HG03521 (cell line): ENCODE data around the gene ANKRD30B.
"Not testable (repeated sequence)": the region's sequence is repeated elsewhere in the genome, so short reads cannot be mapped to it uniquely, and the experiment has no call there.

Experiments
- ATAC-seq: cut with Tn5 transposase; IDR thresholded peaks from one replicate; pipeline ENCODE4 v1.9.1; 2021; ENCODE audit warnings: mild to moderate bottlenecking, moderate library complexity; ENCODE audit not compliant: unreplicated experiment

Gene ANKRD30B, protein sequence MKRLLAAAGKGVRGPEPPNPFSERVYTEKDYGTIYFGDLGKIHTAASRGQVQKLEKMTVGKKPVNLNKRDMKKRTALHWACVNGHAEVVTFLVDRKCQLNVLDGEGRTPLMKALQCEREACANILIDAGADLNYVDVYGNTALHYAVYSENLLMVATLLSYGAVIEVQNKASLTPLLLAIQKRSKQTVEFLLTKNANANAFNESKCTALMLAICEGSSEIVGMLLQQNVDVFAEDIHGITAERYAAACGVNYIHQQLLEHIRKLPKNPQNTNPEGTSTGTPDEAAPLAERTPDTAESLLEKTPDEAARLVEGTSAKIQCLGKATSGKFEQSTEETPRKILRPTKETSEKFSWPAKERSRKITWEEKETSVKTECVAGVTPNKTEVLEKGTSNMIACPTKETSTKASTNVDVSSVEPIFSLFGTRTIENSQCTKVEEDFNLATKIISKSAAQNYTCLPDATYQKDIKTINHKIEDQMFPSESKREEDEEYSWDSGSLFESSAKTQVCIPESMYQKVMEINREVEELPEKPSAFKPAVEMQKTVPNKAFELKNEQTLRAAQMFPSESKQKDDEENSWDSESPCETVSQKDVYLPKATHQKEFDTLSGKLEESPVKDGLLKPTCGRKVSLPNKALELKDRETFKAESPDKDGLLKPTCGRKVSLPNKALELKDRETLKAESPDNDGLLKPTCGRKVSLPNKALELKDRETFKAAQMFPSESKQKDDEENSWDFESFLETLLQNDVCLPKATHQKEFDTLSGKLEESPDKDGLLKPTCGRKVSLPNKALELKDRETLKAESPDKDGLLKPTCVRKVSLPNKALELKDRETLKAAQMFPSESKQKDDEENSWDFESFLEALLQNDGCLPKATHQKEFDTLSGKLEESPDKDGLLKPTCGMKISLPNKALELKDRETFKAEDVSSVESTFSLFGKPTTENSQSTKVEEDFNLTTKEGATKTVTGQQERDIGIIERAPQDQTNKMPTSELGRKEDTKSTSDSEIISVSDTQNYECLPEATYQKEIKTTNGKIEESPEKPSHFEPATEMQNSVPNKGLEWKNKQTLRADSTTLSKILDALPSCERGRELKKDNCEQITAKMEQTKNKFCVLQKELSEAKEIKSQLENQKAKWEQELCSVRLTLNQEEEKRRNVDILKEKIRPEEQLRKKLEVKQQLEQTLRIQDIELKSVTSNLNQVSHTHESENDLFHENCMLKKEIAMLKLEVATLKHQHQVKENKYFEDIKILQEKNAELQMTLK (N-terminal part only)

GRCh38 chr18:14747513-14748474 lies at the start of gene ANKRD30B:
ANKRD30B (plus strand) TSS chr18:14748172; CDS start chr18:14748420, 248 bp downstream.
- no peak for ATAC-seq

DNA sequence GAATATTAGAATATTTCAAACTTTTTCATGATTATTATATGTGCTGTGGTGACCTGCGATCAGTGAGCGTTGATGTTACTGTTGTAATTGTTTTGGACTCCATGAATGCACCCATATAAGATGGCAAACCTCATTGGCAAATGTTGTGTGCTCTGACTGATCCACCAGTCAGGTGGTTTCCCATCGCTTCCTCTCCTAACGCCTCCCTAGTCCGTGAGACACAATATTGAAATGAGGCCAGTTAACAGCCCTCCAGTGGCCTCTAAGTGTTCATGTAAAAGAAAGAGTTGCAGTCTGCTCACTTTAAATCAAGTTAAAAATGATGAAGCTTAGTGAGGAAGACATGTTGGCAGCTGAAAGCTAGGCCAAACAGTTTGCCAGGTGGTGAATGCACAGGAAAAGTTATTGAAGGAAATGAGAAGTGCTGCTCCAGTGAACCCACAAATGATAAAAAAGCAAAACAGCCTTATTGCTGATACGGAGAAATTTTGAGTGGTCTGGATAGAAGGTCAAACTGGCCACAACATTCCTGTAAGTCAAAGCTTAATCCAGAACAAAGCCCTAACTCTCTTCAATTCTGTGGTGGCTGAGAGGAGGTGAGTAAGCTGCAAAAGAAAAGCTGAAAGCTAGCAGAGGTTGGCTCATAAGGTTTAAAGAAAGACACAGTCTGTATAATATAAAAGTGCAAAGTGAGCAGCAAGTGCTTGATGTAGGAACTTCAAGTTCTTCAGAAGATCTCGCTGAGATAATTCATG lies 46.5 kb upstream of the ANKRD30B start:
- ATAC-seq = not testable (repeated sequence)

GRCh38 chr18:14709761-14710160 lies 38.2 kb upstream of the ANKRD30B start:
- not testable (repeated sequence) for ATAC-seq

- ATAC-seq = not testable (repeated sequence)
These were observed 26.4 kb upstream of the ANKRD30B start for GRCh38 chr18:14721569-14721968.

GRCh38 chr18:14739056-14739455 lies 8.9 kb upstream of the ANKRD30B start:
- ATAC-seq = not testable (repeated sequence)

GRCh38 chr18:14746897-14747296 lies 1.1 kb upstream of the ANKRD30B start:
- ATAC-seq = no peak

GRCh38 chr18:14748496-14748895 lies 524 bp downstream of the ANKRD30B start:
- ATAC-seq = no peak

DNA sequence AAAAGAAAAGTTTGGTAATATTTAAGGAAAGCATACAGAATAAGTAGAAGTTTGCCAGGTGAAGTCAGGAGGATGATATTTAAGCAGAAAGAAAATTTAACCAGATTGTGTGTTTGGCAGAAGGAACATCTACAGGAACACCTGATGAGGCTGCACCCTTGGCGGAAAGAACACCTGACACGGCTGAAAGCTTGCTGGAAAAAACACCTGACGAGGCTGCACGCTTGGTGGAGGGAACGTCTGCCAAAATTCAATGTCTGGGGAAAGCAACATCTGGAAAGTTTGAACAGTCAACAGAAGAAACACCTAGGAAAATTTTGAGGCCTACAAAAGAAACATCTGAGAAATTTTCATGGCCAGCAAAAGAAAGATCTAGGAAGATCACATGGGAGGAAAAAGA lies 15.6 kb downstream of the ANKRD30B start:
- not testable (repeated sequence) for ATAC-seq

DNA sequence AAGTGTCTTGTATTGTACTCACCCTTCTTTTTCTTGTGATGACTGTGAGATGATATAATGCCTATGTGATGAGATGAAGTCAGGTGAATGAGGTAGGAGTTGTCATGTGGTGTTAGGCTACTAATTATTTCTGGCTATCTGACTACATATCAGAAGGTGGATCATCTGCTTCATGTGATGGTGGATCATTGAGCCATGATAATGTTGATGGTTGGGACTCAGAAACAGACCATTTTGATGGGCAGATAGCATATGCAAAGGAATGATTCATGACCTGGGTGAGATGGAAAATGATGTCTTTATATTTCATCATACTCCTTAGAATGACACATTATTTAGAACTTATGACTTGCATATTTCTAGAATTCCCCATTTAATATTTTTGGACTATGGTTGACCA lies 19.5 kb downstream of the ANKRD30B start:
- ATAC-seq = no peak

GRCh38 chr18:14768241-14768640 lies 20.3 kb downstream of the ANKRD30B start:
- no peak for ATAC-seq

DNA sequence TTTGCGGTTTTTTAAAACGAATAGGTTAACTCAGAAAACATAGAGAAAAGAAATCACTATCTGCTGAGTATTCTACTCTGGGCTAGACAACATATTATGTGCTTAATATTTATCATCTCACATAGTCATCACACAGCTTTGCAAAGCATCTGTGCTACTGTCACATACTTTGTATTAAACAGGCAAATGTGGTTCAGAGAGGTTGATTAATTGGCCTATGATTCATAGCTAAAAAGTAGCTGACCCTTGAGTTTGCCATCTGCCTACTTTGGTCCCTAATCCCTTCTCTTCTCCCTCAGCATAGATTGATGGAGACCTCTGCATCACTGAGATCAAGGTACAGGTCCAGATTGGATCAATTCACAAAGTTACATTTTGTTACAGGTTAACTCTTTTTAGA lies 21.4 kb downstream of the ANKRD30B start:
- ATAC-seq = no peak

DNA sequence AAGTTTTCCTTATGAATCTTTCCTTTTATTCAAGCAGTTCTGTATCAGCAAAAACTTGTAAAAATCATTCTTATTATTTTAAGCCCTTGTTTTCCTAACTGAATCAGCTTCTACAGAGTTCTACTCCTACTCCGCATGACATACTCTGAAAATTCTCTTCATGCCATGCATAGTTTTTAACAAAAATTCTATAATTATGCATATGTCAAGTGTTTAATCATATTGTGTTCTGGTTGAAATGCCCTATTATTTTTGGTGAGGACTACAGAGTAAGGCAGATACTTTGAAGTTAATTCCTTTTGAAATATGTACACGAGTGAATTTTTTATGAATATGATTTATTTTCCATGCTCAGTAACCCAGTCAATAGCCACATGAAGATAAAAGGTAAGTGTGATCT lies 28.8 kb downstream of the ANKRD30B start:
- no peak for ATAC-seq

GRCh38 chr18:14781671-14782070 lies 33.7 kb downstream of the ANKRD30B start:
- ATAC-seq = no peak

DNA sequence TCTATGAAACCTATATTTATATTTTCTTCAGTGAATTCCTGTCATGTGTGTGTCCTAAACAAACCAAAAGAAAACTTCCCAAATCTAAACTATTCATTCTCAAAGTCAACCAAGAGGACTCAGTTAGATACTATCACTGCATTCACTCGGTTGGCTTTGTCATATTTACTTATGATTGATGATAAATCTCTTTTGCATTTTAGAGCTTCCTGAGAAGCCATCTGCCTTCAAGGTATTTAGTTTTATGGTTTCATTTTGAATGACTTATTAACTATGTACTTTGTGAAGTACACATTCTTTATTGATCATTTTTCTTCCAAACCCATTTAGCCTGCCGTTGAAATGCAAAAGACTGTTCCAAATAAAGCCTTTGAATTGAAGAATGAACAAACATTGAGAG lies 36.2 kb downstream of the ANKRD30B start:
- ATAC-seq = no peak

DNA sequence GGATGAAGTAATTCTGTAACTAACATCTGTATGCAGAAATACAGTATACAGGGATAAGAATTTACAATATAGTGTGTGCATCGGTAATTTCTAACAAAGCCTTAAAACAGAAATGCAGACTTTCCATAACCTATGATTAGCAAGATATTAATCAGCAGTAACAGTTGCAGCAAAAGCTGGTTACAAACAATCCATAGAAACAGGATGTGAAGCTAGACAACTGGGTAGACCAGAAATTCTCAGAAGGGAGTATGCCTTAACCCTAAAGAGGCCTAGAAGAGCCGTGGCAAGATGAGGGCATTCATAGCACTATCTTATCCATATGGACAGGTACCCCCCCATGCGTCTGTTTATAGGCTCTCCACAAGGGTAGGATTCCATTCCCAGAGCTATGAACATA lies 48.9 kb downstream of the ANKRD30B start:
- not testable (repeated sequence) for ATAC-seq

DNA sequence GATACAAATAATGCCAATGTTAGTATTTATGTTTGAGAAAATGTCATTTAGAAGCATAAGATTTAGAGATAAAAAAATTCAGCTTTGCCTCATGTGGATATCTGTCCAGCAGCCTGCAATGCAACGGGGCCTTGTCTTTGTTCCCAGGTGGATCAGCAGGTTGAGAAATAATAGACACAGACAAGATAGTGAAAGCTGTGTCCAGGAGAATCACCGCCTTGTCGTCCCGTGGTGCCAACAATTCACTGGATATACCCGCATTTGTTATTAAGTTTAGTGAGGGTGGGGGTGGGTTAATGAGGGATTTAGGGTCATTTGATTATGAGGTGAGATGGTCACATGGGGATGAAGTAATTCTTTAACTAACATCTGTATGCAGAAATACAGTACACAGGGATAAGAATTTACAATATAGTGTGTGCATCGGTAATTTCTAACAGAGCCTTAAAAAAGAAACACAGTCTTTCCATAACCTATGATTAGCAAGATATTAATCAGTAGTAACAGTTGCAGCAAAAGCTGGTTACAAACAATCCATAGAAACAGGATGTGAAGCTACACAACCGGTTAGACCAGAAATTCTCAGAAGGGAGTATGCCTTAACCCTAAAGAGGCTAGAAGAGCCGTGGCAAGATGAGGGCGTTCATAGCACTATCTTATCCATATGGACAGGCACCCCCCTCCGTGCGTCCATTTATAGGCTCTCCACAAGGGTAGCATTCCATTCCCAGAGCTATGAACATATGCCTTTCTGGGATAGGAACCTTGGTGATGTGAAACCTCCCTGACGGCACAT lies 50.2 kb downstream of the ANKRD30B start:
- not testable (repeated sequence) for ATAC-seq

DNA sequence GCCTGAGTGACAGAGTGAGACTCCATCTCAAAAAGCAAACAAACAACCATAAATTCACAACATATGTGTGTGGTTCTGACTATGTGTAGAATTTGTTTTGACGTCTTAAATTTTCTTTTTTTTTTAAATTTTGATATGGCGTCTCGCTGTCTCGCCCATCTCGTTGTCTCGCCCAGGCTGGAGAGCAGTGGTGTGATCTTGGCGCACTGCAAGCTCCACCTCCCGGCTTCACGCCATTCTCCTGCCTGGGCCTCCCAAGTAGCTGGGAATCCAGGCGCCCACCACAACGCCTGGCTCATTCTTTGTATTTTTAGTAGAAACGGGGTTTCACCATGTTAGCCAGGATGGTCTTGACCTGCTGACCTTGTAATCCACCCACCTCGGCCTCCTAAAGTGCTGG lies 63.1 kb downstream of the ANKRD30B start:
- ATAC-seq = not testable (repeated sequence)

- not testable (repeated sequence) for ATAC-seq
These were observed 79.1 kb downstream of the ANKRD30B start for GRCh38 chr18:14826972-14827632.
